Measurements from ENCODE around the gene RPL36. TPM values are rescaled to one million over a fixed set of nuclear protein-coding genes. Genes with fewer than 3 reads are reported as not detected.
A peak's percentile ranks its signal among the peaks of the same experiment; 100 is the strongest.

Gene RPL36
- total RNA-seq, 1 donor from 2014 or later: 564 TPM

DNA sequence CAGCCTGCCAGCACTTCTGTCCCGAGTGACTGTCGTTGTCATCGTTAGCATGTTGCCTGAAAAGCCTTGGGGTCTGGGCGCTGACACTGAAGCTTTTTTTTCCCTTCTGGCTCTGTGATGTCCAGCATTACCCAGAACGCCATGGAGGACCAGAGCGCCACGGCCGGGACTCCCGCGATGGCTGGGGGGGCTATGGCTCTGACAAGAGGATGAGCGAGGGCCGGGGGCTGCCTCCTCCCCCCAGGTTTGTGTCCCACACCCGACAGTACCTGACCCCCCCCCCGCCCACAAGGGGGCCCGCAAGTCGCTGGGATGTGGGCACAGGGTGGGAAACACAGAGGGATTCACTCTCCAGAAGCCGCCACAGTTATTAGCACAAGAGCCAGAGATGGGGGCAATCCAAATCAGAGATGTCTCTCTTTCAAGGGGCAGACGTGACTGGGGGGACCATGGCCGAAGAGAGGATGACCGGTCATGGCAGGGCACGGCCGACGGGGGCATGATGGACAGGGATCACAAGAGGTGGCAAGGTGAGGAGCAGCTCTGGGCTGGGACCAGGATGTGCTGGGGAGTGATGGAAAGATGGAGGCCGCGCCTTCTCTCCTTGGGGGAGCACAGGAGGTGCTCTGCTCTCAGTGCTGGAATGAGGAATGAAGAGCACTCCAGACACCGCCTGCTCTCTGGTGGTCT, 23.0 kb upstream of the RPL36 start:
- intact Hi-C loops (cut with DNase I): no loop called here
- TF ChIP-seq, protein P1, sequence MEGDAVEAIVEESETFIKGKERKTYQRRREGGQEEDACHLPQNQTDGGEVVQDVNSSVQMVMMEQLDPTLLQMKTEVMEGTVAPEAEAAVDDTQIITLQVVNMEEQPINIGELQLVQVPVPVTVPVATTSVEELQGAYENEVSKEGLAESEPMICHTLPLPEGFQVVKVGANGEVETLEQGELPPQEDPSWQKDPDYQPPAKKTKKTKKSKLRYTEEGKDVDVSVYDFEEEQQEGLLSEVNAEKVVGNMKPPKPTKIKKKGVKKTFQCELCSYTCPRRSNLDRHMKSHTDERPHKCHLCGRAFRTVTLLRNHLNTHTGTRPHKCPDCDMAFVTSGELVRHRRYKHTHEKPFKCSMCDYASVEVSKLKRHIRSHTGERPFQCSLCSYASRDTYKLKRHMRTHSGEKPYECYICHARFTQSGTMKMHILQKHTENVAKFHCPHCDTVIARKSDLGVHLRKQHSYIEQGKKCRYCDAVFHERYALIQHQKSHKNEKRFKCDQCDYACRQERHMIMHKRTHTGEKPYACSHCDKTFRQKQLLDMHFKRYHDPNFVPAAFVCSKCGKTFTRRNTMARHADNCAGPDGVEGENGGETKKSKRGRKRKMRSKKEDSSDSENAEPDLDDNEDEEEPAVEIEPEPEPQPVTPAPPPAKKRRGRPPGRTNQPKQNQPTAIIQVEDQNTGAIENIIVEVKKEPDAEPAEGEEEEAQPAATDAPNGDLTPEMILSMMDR (IDR thresholded peaks at IDR 0.05): no peak
- Histone ChIP-seq H3K4me1 (no peaks in the 10 kb centered on the region), H3K27ac (no peak overlapping the region), H3K27me3 (no peaks in the 10 kb centered on the region), H3K9me3 (no peaks in the 10 kb centered on the region), H3K4me3 (no peak overlapping the region), H3K36me3 (peaks cover 90% of the 10 kb centered on the region)
- no peak for ATAC-seq
- DNase-seq: no peak

DNA sequence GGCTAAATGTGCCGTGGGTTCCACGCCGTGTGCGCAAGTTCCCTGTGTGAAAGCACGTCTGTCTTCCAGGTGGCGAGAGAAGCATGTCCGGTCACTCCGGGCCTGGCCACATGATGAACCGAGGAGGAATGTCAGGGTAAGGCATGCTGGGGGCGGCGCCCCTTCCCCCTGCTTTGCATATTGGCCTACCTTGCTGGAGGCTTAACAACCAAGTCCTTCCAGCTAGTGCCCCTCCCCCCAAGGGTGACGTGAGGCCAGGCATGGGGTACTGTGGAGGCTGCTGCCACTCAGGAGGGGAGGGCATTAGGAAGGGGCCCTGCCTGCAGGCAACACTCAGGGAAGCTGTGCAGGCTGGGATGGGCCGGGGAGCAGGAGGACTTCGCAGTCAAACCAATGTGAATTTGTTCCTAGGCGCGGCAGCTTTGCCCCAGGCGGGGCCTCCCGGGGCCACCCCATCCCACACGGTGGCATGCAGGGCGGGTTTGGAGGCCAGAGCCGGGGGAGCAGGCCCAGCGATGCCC, 22.3 kb upstream of the RPL36 start:
- intact Hi-C loops (cut with DNase I): no loop called here
- H3K27ac ChIP-seq: no peak overlapping the region
- H3K27me3 ChIP-seq: no peaks in the 10 kb centered on the region
- H3K36me3 ChIP-seq: peaks cover 83% of the 10 kb centered on the region
- no peaks in the 10 kb centered on the region for H3K4me1 ChIP-seq
- no peak for DNase-seq
- no peak overlapping the region for H3K4me3 ChIP-seq
- TF ChIP-seq, protein P1 (IDR thresholded peaks at IDR 0.05): no peak
- ATAC-seq: no peak
- no peaks in the 10 kb centered on the region for H3K9me3 ChIP-seq

DNA sequence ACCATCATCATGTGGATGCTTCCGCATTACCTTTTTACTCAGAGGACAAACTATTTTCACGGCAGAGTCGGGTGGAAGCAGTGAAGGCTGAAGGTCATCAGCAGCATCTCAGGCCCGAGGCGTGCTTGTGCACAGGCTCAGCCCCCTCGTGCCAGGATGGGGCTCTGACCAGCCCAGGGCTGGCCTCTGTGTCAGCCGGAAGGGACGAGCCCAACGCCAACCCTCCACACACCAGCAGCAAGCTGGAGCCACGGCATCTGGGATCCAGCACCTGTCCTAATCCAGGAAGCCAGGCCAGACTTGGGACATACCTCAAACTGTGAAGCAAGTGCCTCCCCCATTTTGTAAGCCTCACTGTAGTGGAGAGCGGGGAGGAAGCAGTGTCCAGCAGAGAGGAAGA, 20.9 kb upstream of the RPL36 start:
- intact Hi-C loops (cut with DNase I): no loop called here
- H3K9me3 ChIP-seq: no peaks in the 10 kb centered on the region
- H3K27me3 ChIP-seq: no peaks in the 10 kb centered on the region
- DNase-seq (no peak), ATAC-seq (peak; percentile 15)
- H3K4me3 ChIP-seq: no peak overlapping the region
- peaks cover 69% of the 10 kb centered on the region for H3K36me3 ChIP-seq
- H3K27ac ChIP-seq: no peak overlapping the region
- H3K4me1 ChIP-seq: no peaks in the 10 kb centered on the region
- TF ChIP-seq, protein P1 (IDR thresholded peaks at IDR 0.05): no peak

DNA sequence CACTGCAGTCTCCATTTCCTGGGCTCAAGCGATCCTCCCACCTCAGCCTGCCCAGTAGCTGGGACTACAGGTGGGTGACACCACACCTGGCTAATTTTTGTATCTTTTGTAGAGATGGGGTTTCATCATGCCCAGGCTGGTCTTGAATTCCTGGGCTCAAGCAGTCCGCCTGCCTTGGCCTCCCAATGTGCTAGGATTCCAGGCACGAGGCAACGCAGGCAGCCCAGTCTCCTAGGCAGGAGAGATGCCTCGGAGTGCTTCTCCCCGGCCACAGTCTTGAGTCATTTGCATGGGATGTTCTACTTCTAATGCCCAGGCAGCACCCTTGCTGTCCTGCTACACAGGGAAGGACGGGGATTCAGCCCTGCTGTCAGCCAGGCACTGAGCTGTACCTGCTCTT, 18.5 kb upstream of the RPL36 start:
- H3K36me3 ChIP-seq: peaks cover 45% of the 10 kb centered on the region
- ATAC-seq: no peak

DNA sequence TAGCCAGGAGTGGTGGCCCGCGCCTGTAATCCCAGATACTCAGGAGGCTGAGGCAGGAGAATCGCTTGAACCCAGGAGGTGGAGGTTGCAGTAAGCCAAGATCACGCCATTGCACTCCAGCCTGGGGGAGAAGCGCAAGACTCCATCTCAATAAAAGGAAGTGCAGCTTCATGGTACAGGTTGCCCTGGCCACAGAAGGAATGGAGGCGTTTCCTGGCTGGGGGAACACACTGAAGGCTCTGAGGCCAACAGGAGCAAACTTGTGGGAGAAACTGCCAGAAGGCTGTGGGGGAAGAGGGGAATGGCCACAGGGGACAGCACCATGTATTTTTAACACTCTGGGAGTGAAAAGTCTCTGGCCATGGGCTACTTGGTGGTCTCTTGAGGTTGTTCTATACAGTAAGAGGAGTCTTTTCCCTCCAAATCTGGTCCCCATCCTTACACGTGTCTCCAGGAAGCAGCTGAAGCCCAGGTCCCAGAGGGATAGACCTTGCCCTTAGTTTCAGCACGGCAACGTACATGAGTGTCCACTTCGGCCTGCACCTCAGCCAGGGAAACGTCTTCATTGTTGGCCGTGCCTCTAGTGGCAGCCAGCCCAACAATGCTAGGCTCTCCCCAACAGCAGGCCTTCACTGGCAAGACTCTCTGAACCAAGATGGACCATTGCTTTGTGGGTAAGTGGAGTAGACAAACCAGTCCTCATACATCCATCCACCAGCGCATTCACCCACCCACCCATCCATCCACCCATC, 17.2 kb upstream of the RPL36 start:
- Histone ChIP-seq H3K4me3 (no peak overlapping the region), H3K36me3 (peaks cover 32% of the 10 kb centered on the region), H3K4me1 (no peaks in the 10 kb centered on the region), H3K9me3 (no peaks in the 10 kb centered on the region), H3K27me3 (no peaks in the 10 kb centered on the region), H3K27ac (no peak overlapping the region)
- DNase-seq (no peak), ATAC-seq (no peak)
- intact Hi-C loops (cut with DNase I): no loop called here
- TF ChIP-seq, protein P1 (IDR thresholded peaks at IDR 0.05): no peak

More for the DNA sequence above, 18.5 kb upstream of the RPL36 start:
- no peak for DNase-seq
- Histone ChIP-seq H3K27ac (no peak overlapping the region), H3K9me3 (no peaks in the 10 kb centered on the region), H3K4me1 (no peaks in the 10 kb centered on the region), H3K27me3 (no peaks in the 10 kb centered on the region), H3K4me3 (no peak overlapping the region)
- intact Hi-C loops (cut with DNase I): no loop called here
- TF ChIP-seq, protein P1 (IDR thresholded peaks at IDR 0.05): no peak

All from upper lobe of right lung (tissue), 1 donor.